Heart left ventricle (tissue), 16 donors: Measurements from ENCODE around the gene HSCB. TPM values are rescaled to one million over a fixed set of nuclear protein-coding genes. Genes with fewer than 3 reads are reported as not detected.
A peak's percentile ranks its signal among the peaks of the same experiment; 100 is the strongest.

Source experiments
- ATAC-seq, 4 donors: fragments of 200-7000 bp; cut with Tn5 transposase; one replicate each; pipeline ENCODE4 v1.9.1; 2020 to 2022; ENCODE audit warnings: moderate library complexity in 4 of 4, mild to moderate bottlenecking in 3 of 4, moderate number of reproducible peaks in 1 of 4
- DNase-seq, 5 donors: peaks; one replicate each; pipeline ENCODE4 v3.0.0-alpha.2; 2020
- H3K27ac ChIP-seq, 12 donors: fragments of 200-600 bp; sonication (generic) in 4 of 12; one replicate each; pipeline versions ENCODE4 v1.5.0 to v1.8.0; 2016 to 2022; ENCODE audit warnings: mild to moderate bottlenecking in 2 of 12
- H3K27me3 ChIP-seq, 9 donors: fragments of 200-600 bp; sonication (generic) in 2 of 9; one replicate each; pipeline versions ENCODE4 v1.5.1 to v1.8.0; 2016 to 2022; ENCODE audit warnings: mild to moderate bottlenecking in 3 of 9
- H3K36me3 ChIP-seq, 9 donors: fragments of 200-600 bp; sonication (generic) in 2 of 9; one replicate each; pipeline versions ENCODE4 v1.5.0 to v1.8.0; 2018 to 2022; ENCODE audit warnings: mild to moderate bottlenecking in 2 of 9
- H3K4me1 ChIP-seq, 12 donors: fragments of 200-600 bp; sonication (generic) in 4 of 12; one replicate each; pipeline versions ENCODE4 v1.5.0 to v1.8.0; 2016 to 2022; ENCODE audit warnings: mild to moderate bottlenecking in 3 of 12
- H3K4me3 ChIP-seq, 12 donors: fragments of 200-600 bp; sonication (generic) in 4 of 12; one replicate each; pipeline versions ENCODE4 v1.5.0 to v1.8.0; 2017 to 2022; ENCODE audit warnings: mild to moderate bottlenecking in 9 of 12, moderate library complexity in 4 of 12
- H3K9me3 ChIP-seq, 12 donors: fragments of 200-600 bp; sonication (generic) in 4 of 12; one replicate each; pipeline versions ENCODE4 v1.5.0 to v1.8.0; 2016 to 2022; ENCODE audit warnings: mild to moderate bottlenecking in 1 of 12
- CTCF ChIP-seq, 12 donors: fragments of 200-600 bp; sonication (generic) in 4 of 12; IDR thresholded peaks; one replicate each; pipeline versions ENCODE4 v1.5.0 to v1.8.0; 2018 to 2022; ENCODE audit warnings: antibody characterized with exemption in 12 of 12, mild to moderate bottlenecking in 5 of 12
- POLR2A ChIP-seq, 2 donors: fragments of 450-650 bp; IDR thresholded peaks; one replicate each; pipeline ENCODE4 v1.6.1; 2017; ENCODE audit warnings: antibody characterized with exemption in 2 of 2, mild to moderate bottlenecking in 2 of 2, moderate library complexity in 2 of 2
- WGBS, 4 donors: extraction: QIAGEN DNeasy Blood & Tissue Kit in 2 of 4; methylation state at CpG; one replicate each; pipeline versions ENCODE4 v1.1.5 to v1.1.7; 2013 to 2018; 5-methylcytosine and 5-hydroxymethylcytosine counted together
- intact Hi-C, 10 donors: fragments of 100-400 bp; cut with DNase I; formaldehyde crosslinking; loops; one replicate each; pipeline versions ENCODE4 v1.11.1 to v1.14.2; 2022
- polyA plus RNA-seq, 2 donors: library from polyadenylated mRNA; stranded (reverse); fragments of 200-250 nt; gene quantifications; one replicate each; pipeline ENCODE4 v1.2.3, GENCODE V29; 2013
- total RNA-seq, 9 donors: library from RNA; depleted of rRNA in 2 of 9; stranded (reverse); fragments of >200 nt in 2 of 9; fragmentation: NEBNext Ultra II Directional in 3 of 9; extraction: Animal tissue kit (Norgen Biotek cat#: 25700) in 3 of 9; gene quantifications; one replicate each; pipeline versions ENCODE4 v1.1.0 to v1.2.4, GENCODE V29; 2016 to 2023
- donor health status: ischemic (EF 13 %, LVEDD 7.1; RV severe dilation, severe dysfunction).
- donor health status: healthy with polysubstance abuse.
- donor health status: DM: no; HTN: yes; CAD: no.
- donor health status: DM: no; HTN: no; CAD: no.
- donor health status: ischemic (EF 25% LVEDD 6.9; RV normal size, moderate dysfunction).
- donor health status: ischemic (EF 25% LVEDD 5.7; RV mildly dilated, moderate dysfunction).
- donor health status: healthy.
- donor health status: DM: yes; HTN: yes; CAD: no.
- donor health status: ischemic (EF 35%, LVEDD 5.7; RV mildly dilated, moderate dysfunction).
- donor health status: nonischemic (EF 11% LVEDD 7.7; RV severe dilation, severe dysfunction).
- donor health status: DM: yes; HTN: yes; CAD: no.
- donor health status: PGD.
- donor health status: ischemic (EF 29% LVEDD 5.4; RV normal size, mild dysfunction).
- donor health status: nonischemic (EF 23%, LVEDD 6.1; RV moderate dilation, normal function).

Gene HSCB
- total and polyA plus RNA-seq, 11 donors, result 7.4 to 18.3 (median 11.4) TPM

- H3K27me3 ChIP-seq, result no peaks in the 10 kb centered on the region
- peak overlapping the region; percentile 0 to 81 (median 58) for H3K27ac ChIP-seq
- ATAC-seq (peak in 3 of 4 donors; percentile 72 to 92 (median 84)), DNase-seq (no peak)
- H3K36me3 ChIP-seq, result no peaks in the 10 kb centered on the region
- TF ChIP-seq POLR2A (IDR thresholded peaks at IDR 0.05) (no peak), CTCF (IDR thresholded peaks at IDR 0.05) (no peak)
- intact Hi-C loops, result no loop called here
- H3K4me3 ChIP-seq, result peak overlapping the region in 6 of 12 donors; percentile 2 to 31 (median 5)
- 65 to 76% (median 67%) methylated on average over 6 of the region's 6 CpGs for WGBS, 4 donors
- no peaks in the 10 kb centered on the region for H3K9me3 ChIP-seq
- peaks cover 0 to 27% (median 10%) of the 10 kb centered on the region in 12 donors for H3K4me1 ChIP-seq
Measured at GRCh38 chr22:28711820-28712777, 29.7 kb upstream of the HSCB start.

GRCh38 chr22:28714043-28714628 lies 27.7 kb upstream of the HSCB start:
- no peaks in the 10 kb centered on the region for H3K9me3 ChIP-seq
- ATAC-seq (no peak), DNase-seq (no peak)
- intact Hi-C loops, result no loop called here
- no peaks in the 10 kb centered on the region for H3K36me3 ChIP-seq
- H3K27ac ChIP-seq, result no peak overlapping the region
- WGBS, 4 donors, result 91 to 95% (median 95%) methylated on average over 2 of the region's 2 CpGs
- no peaks in the 10 kb centered on the region for H3K27me3 ChIP-seq
- peaks cover 0 to 27% (median 10%) of the 10 kb centered on the region in 12 donors for H3K4me1 ChIP-seq
- no peak overlapping the region for H3K4me3 ChIP-seq
- TF ChIP-seq POLR2A (IDR thresholded peaks at IDR 0.05), result no peak
- no peak for TF ChIP-seq CTCF (IDR thresholded peaks at IDR 0.05)

GRCh38 chr22:28715611-28716010 lies 26.2 kb upstream of the HSCB start:
- no peak overlapping the region for H3K4me3 ChIP-seq
- H3K27me3 ChIP-seq, result no peaks in the 10 kb centered on the region
- no peaks in the 10 kb centered on the region for H3K36me3 ChIP-seq
- DNase-seq (no peak), ATAC-seq (no peak)
- 95 to 99% (median 98%) methylated on average over 7 of the region's 7 CpGs for whole genome bisulfite sequencing, 4 donors
- intact Hi-C loops, result no loop called here
- H3K27ac ChIP-seq, result no peak overlapping the region
- TF ChIP-seq CTCF (IDR thresholded peaks at IDR 0.05) (no peak), POLR2A (IDR thresholded peaks at IDR 0.05) (no peak)
- no peaks in the 10 kb centered on the region for H3K9me3 ChIP-seq
- H3K4me1 ChIP-seq, result peaks cover 0 to 17% (median 8%) of the 10 kb centered on the region in 12 donors

- no peak for TF ChIP-seq POLR2A (IDR thresholded peaks at IDR 0.05)
- no peak for TF ChIP-seq CTCF (IDR thresholded peaks at IDR 0.05)
- intact Hi-C loops, result no loop called here
- WGBS, 4 donors, result 97 to 99% (median 98%) methylated on average over 3 of the region's 3 CpGs
- Histone ChIP-seq H3K9me3 (no peaks in the 10 kb centered on the region), H3K27me3 (no peaks in the 10 kb centered on the region), H3K27ac (no peak overlapping the region), H3K4me1 (peaks cover 0 to 7% (median 2%) of the 10 kb centered on the region in 12 donors), H3K4me3 (no peak overlapping the region), H3K36me3 (no peaks in the 10 kb centered on the region)
- DNase-seq (no peak), ATAC-seq (no peak)
Measured at GRCh38 chr22:28716686-28717085, 25.2 kb upstream of the HSCB start.
